ENCODE results near the gene CDC40. TPM values are rescaled to one million over a fixed set of nuclear protein-coding genes. Genes with fewer than 3 reads are reported as not detected.
"Not testable (repeated sequence)": the region's sequence is repeated elsewhere in the genome, so short reads cannot be mapped to it uniquely, and the experiment has no call there.

CDC40 gene
- total and polyA plus RNA-seq, 2 experiments from 2014 or later = 13.9 to 20.8 TPM

DNA sequence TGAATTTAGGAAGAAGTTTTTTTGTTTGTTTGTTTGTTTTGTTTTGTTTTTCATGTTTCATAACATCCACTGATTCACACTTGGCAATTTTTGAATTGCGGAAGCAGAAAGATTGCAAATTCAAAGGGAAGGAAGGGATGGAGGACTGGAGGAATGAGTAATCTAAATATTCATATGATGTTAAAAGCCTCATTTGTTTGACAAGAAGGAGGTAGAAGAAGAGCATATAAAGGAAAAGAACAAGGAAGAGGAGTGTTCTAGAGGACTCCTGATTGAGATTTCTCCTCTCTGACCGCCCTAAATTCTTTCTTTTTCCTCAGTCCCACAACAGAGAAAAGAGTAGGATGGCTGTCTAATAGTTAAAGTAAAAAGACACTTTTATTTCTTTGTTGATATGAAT, 89.4 kb downstream of the CDC40 start:
- H3K9me2 ChIP-seq (replicated peaks; ENCODE audit: insufficient read depth) = no peaks in the 10 kb centered on the region
- H3K9me3 ChIP-seq (ENCODE audit: low read depth) = no peaks in the 10 kb centered on the region
- no peak for DNase-seq (ENCODE audit: low spot score)
- no peak overlapping the region for H2AFZ ChIP-seq
- no peak overlapping the region for H3K27ac ChIP-seq
- TF ChIP-seq EZH2 (IDR thresholded peaks at IDR 0.05; ENCODE audit: borderline replicate concordance) = no peak
- no peak for TF ChIP-seq EZH2phosphoT487 (IDR thresholded peaks at IDR 0.05; ENCODE audit: low read depth, severe bottlenecking, unreplicated experiment)
- TF ChIP-seq, protein P1, sequence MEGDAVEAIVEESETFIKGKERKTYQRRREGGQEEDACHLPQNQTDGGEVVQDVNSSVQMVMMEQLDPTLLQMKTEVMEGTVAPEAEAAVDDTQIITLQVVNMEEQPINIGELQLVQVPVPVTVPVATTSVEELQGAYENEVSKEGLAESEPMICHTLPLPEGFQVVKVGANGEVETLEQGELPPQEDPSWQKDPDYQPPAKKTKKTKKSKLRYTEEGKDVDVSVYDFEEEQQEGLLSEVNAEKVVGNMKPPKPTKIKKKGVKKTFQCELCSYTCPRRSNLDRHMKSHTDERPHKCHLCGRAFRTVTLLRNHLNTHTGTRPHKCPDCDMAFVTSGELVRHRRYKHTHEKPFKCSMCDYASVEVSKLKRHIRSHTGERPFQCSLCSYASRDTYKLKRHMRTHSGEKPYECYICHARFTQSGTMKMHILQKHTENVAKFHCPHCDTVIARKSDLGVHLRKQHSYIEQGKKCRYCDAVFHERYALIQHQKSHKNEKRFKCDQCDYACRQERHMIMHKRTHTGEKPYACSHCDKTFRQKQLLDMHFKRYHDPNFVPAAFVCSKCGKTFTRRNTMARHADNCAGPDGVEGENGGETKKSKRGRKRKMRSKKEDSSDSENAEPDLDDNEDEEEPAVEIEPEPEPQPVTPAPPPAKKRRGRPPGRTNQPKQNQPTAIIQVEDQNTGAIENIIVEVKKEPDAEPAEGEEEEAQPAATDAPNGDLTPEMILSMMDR (IDR thresholded peaks at IDR 0.05; ENCODE audit: poor library complexity) = no peak
- no peaks in the 10 kb centered on the region for H3K27me3 ChIP-seq
- no peaks in the 10 kb centered on the region for H3K36me3 ChIP-seq (replicated peaks; ENCODE audit: insufficient read depth, low read depth)
- no peaks in the 10 kb centered on the region for H4K20me1 ChIP-seq (ENCODE audit: insufficient read depth, poor library complexity, severe bottlenecking)
- no peak overlapping the region for H3K4me2 ChIP-seq
- no peaks in the 10 kb centered on the region for H3K79me2 ChIP-seq
- H3K4me3 ChIP-seq = no peak overlapping the region
- 94% methylated on average over 2 of the region's 2 CpGs for WGBS (ENCODE audit: low lambda C conversion rate, missing lambda C conversion rate)
- no peaks in the 10 kb centered on the region for H3K4me1 ChIP-seq (ENCODE audit: insufficient read depth)

DNA sequence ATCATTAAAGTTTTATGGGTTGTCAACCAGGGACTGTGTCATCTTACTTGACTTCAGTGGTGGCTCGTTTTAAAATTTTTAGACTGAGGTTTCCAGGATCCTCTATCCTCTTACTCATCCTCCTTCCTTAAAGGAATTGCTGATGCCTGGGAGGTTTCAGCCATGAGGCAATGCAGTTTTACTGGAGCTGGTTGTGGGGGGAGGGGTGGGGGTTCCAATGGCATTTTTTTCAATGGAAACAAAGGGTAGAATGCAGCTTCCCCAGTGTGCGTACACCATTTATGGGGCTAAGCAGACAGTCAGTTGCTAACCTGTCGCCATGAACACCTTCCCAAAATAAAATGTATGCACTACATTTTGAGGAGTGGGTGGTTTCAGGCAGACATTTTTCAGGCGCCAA, 89.9 kb downstream of the CDC40 start:
- Histone ChIP-seq H3K4me3 (no peak overlapping the region), H2AFZ (no peak overlapping the region), H3K79me2 (no peaks in the 10 kb centered on the region), H3K9me2 (replicated peaks; ENCODE audit: insufficient read depth) (no peaks in the 10 kb centered on the region), H3K4me2 (no peak overlapping the region), H3K27me3 (no peaks in the 10 kb centered on the region), H3K27ac (no peak overlapping the region), H3K9me3 (ENCODE audit: low read depth) (no peaks in the 10 kb centered on the region), H3K4me1 (ENCODE audit: insufficient read depth) (no peaks in the 10 kb centered on the region), H3K36me3 (replicated peaks; ENCODE audit: insufficient read depth, low read depth) (no peaks in the 10 kb centered on the region), H4K20me1 (ENCODE audit: insufficient read depth, poor library complexity, severe bottlenecking) (no peaks in the 10 kb centered on the region)
- TF ChIP-seq, protein P1 (IDR thresholded peaks at IDR 0.05; ENCODE audit: poor library complexity) = no peak
- TF ChIP-seq EZH2phosphoT487 (IDR thresholded peaks at IDR 0.05; ENCODE audit: low read depth, severe bottlenecking, unreplicated experiment) (no peak), EZH2 (IDR thresholded peaks at IDR 0.05; ENCODE audit: borderline replicate concordance) (no peak)
- whole genome bisulfite sequencing (ENCODE audit: low lambda C conversion rate, missing lambda C conversion rate) = 70% methylated on average over 4 of the region's 4 CpGs
- no peak for DNase-seq (ENCODE audit: low spot score)

DNA sequence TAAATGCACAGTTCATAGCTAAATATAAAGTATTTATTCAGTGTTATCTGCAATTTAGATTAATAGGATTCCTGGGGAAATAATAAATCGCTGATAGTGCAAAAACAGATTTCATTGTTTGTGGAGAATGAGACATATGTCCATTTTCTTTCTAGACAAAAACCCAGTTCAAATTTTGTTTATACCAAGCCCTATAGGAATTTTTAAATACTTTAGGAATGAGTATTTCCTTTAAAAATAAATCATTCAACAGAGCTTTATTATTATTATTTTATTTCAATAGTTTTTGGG, 91.5 kb downstream of the CDC40 start:
- H3K9me3 ChIP-seq (ENCODE audit: low read depth) = no peaks in the 10 kb centered on the region
- no peaks in the 10 kb centered on the region for H3K36me3 ChIP-seq (replicated peaks; ENCODE audit: insufficient read depth, low read depth)
- H3K27ac ChIP-seq = no peak overlapping the region
- no peak for TF ChIP-seq EZH2phosphoT487 (IDR thresholded peaks at IDR 0.05; ENCODE audit: low read depth, severe bottlenecking, unreplicated experiment)
- no peak for TF ChIP-seq EZH2 (IDR thresholded peaks at IDR 0.05; ENCODE audit: borderline replicate concordance)
- TF ChIP-seq, protein P1 (IDR thresholded peaks at IDR 0.05; ENCODE audit: poor library complexity) = no peak
- no peak overlapping the region for H3K4me3 ChIP-seq
- WGBS (ENCODE audit: low lambda C conversion rate, missing lambda C conversion rate) = 94% methylated on average over 1 of the region's 1 CpG
- H2AFZ ChIP-seq = no peak overlapping the region
- no peak overlapping the region for H3K4me2 ChIP-seq
- no peak for DNase-seq (ENCODE audit: low spot score)
- H3K9me2 ChIP-seq (replicated peaks; ENCODE audit: insufficient read depth) = no peaks in the 10 kb centered on the region
- H3K27me3 ChIP-seq = no peaks in the 10 kb centered on the region
- H3K79me2 ChIP-seq = no peaks in the 10 kb centered on the region
- H4K20me1 ChIP-seq (ENCODE audit: insufficient read depth, poor library complexity, severe bottlenecking) = no peaks in the 10 kb centered on the region
- no peaks in the 10 kb centered on the region for H3K4me1 ChIP-seq (ENCODE audit: insufficient read depth)

DNA sequence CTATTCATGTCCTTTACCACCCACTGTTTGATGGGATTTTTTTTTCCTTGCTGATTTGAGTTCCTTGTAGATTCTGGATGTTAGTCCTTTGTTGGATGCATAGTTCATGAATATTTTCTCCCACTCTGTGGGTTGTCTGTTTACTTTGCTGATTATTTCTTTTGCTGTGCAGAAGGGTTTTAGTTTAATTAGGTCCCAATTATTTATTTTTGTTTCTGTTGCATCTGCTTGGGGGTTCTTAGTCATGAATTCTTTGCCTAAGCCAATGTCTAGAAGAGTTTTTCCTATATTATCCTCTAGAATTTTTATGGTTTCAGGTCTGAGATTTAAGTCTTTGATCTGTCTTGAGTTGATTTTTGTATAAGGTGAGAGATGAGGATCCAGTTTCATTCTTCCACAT, 92.6 kb downstream of the CDC40 start:
- H3K9me3 ChIP-seq (ENCODE audit: low read depth); H3K4me2 ChIP-seq; H3K27ac ChIP-seq; H3K27me3 ChIP-seq; H2AFZ ChIP-seq; DNase-seq (ENCODE audit: low spot score); H3K4me1 ChIP-seq (ENCODE audit: insufficient read depth); H3K36me3 ChIP-seq (replicated peaks; ENCODE audit: insufficient read depth, low read depth); H3K4me3 ChIP-seq; H4K20me1 ChIP-seq (ENCODE audit: insufficient read depth, poor library complexity, severe bottlenecking); H3K9me2 ChIP-seq (replicated peaks; ENCODE audit: insufficient read depth); H3K79me2 ChIP-seq: not testable (repeated sequence)

Measured in hepatocyte (in vitro differentiated cells).